Esophagus mucosa (tissue), 1 donor: ENCODE results near the gene ZP3. TPM values are rescaled to one million over a fixed set of nuclear protein-coding genes. Genes with fewer than 3 reads are reported as not detected.
"Not testable (repeated sequence)": the region's sequence is repeated elsewhere in the genome, so short reads cannot be mapped to it uniquely, and the experiment has no call there.

Experiments used
- ATAC-seq: fragments of 200-7000 bp; cut with Tn5 transposase; one replicate; pipeline ENCODE4 v1.9.1; 2020
- total RNA-seq: library from RNA; stranded (reverse); gene quantifications from one replicate; pipeline ENCODE4 v1.2.4, GENCODE V29; 2023
- donor health status: DM: yes; HTN: yes; CAD: no.

Gene ZP3
- total RNA-seq, 1 donor from 2014 or later, result 19.8 TPM

- not testable (repeated sequence) for ATAC-seq
Observed at GRCh38 chr7:76442664-76443446, 18.1 kb downstream of the ZP3 start.

- peak; percentile 34 for ATAC-seq
Observed at GRCh38 chr7:76443846-76444245, 19.1 kb downstream of the ZP3 start.

- ATAC-seq, result peak; percentile 91
Observed at GRCh38 chr7:76445577-76446008, 20.8 kb downstream of the ZP3 start.

GRCh38 chr7:76457017-76457416, 32.3 kb downstream of the ZP3 start:
- peak; percentile 37 for ATAC-seq

GRCh38 chr7:76458504-76458903, 33.8 kb downstream of the ZP3 start:
- ATAC-seq, result peak; percentile 27

- ATAC-seq, result not testable (repeated sequence)
Observed at GRCh38 chr7:76460767-76461166, 36.0 kb downstream of the ZP3 start.

GRCh38 chr7:76461464-76462101, 36.8 kb downstream of the ZP3 start, which contains the start of gene DTX2:
Gene DTX2 (plus strand): TSS chr7:76461709. CDS start chr7:76480510, 18,801 bp downstream.
- peak; percentile 90 for ATAC-seq

- peak; percentile 10 for ATAC-seq
Observed at GRCh38 chr7:76462271-76462882, 37.6 kb downstream of the ZP3 start.

- not testable (repeated sequence) for ATAC-seq
Observed at GRCh38 chr7:76464959-76465358, 40.2 kb downstream of the ZP3 start.

- not testable (repeated sequence) for ATAC-seq
Observed at GRCh38 chr7:76465950-76466349, 41.2 kb downstream of the ZP3 start.

- ATAC-seq, result peak; percentile 94
Observed at GRCh38 chr7:76467743-76468404, 43.1 kb downstream of the ZP3 start.

GRCh38 chr7:76471556-76472221, 46.9 kb downstream of the ZP3 start:
- ATAC-seq, result not testable (repeated sequence)

- ATAC-seq, result not testable (repeated sequence)
Observed at GRCh38 chr7:76473097-76473496, 48.3 kb downstream of the ZP3 start.

GRCh38 chr7:76476280-76476679, 51.5 kb downstream of the ZP3 start:
- peak; percentile 25 for ATAC-seq

GRCh38 chr7:76476742-76477474, 52.2 kb downstream of the ZP3 start:
- peak; percentile 78 for ATAC-seq

GRCh38 chr7:76479628-76480027, 54.9 kb downstream of the ZP3 start:
- ATAC-seq, result peak; percentile 53

- not testable (repeated sequence) for ATAC-seq
Observed at GRCh38 chr7:76480403-76481253, 55.9 kb downstream of the ZP3 start.

- ATAC-seq, result not testable (repeated sequence)
Observed at GRCh38 chr7:76482660-76483059, 57.9 kb downstream of the ZP3 start.

- not testable (repeated sequence) for ATAC-seq
Observed at GRCh38 chr7:76483081-76483480, 58.3 kb downstream of the ZP3 start.

- not testable (repeated sequence) for ATAC-seq
Observed at GRCh38 chr7:76484456-76484855, 59.7 kb downstream of the ZP3 start.
